Measurements from ENCODE around the gene PTPRN2. TPM values are rescaled to one million over a fixed set of nuclear protein-coding genes. Genes with fewer than 3 reads are reported as not detected.

The PTPRN2 gene
- total and polyA plus RNA-seq, 2 of the 13 experiments (the other 11 are each of a cell fraction or from before 2014, with no cell fraction given), result 2.5 to 24.2 TPM

- TF ChIP-seq KDM5B (CRISPR knock-in tag; IDR thresholded peaks at IDR 0.05; ENCODE audit: borderline replicate concordance), result no peak
- peak; percentile 70; the same call in 1 of the 2 replicates for TF ChIP-seq MIER3 (CRISPR knock-in tag; IDR thresholded peaks at IDR 0.05; ENCODE audit: borderline replicate concordance)
- no peak for TF ChIP-seq ZNF263 (CRISPR knock-in tag; IDR thresholded peaks at IDR 0.05)
- TF ChIP-seq MLX (CRISPR knock-in tag; IDR thresholded peaks at IDR 0.05), result peak; percentile 93
- TF ChIP-seq MEIS2 (CRISPR knock-in tag; IDR thresholded peaks at IDR 0.05), result 0 out of 2 replicates have a peak, but pooled peaks have one; percentile 20
- TF ChIP-seq LRRFIP1 (CRISPR knock-in tag; conservative IDR thresholded peaks at IDR 0.05), result no peak
- 0 out of 2 replicates have a peak, but pooled peaks have one; percentile 41 for TF ChIP-seq ZNF317 (CRISPR knock-in tag; IDR thresholded peaks at IDR 0.05)
- peak; percentile 90 for TF ChIP-seq ARID5B (CRISPR knock-in tag; IDR thresholded peaks at IDR 0.05)
- TF ChIP-seq HMGXB4 (CRISPR knock-in tag; IDR thresholded peaks at IDR 0.05; ENCODE audit: borderline replicate concordance in 1 of 2, low read depth in 1 of 2), result no peak
- peak; percentile 43; the same call in 1 of the 2 replicates for TF ChIP-seq YEATS2 (CRISPR knock-in tag; IDR thresholded peaks at IDR 0.05; ENCODE audit: borderline replicate concordance)
- no peak for TF ChIP-seq ZNF614 (CRISPR knock-in tag; IDR thresholded peaks at IDR 0.05; ENCODE audit: borderline replicate concordance)
- TF ChIP-seq, protein P1, sequence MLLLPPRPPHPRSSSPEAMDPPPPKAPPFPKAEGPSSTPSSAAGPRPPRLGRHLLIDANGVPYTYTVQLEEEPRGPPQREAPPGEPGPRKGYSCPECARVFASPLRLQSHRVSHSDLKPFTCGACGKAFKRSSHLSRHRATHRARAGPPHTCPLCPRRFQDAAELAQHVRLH (CRISPR knock-in tag; IDR thresholded peaks at IDR 0.05; ENCODE audit: borderline replicate concordance, low read depth), result peak; percentile 44; the same call in 1 of the 2 replicates
- TF ChIP-seq JUN (CRISPR knock-in tag; IDR thresholded peaks at IDR 0.05), result no peak
- TF ChIP-seq SMARCE1 (IDR thresholded peaks at IDR 0.05; ENCODE audit: borderline replicate concordance), result no peak
- 0 out of 2 replicates have a peak, but pooled peaks have one; percentile 34 for TF ChIP-seq DPF2 (CRISPR knock-in tag; IDR thresholded peaks at IDR 0.05; ENCODE audit: borderline replicate concordance, low read depth)
- TF ChIP-seq SOX5 (CRISPR knock-in tag; IDR thresholded peaks at IDR 0.05; ENCODE audit: borderline replicate concordance), result peak; percentile 71; the same call in 1 of the 2 replicates
- peak; percentile 34; the same call in 1 of the 2 replicates for TF ChIP-seq POLR2AphosphoS5 (IDR thresholded peaks at IDR 0.05; ENCODE audit: low read depth, low read length)
- no peak for TF ChIP-seq ATAD3A (CRISPR knock-in tag; IDR thresholded peaks at IDR 0.05)
These were observed 7.7 kb downstream of the PTPRN2 start (continued) for GRCh38 chr7:158579662-158580646.
